RWPE2 (cell line): ENCODE measurements around the gene ARHGAP32.

ENCODE experiments used
- ATAC-seq: fragments of 200-7000 bp; cut with Tn5 transposase; 3 replicates; pipeline ENCODE4 v1.9.1; 2021; ENCODE audit warnings: low read depth
- DNase-seq: peaks from one replicate; pipeline ENCODE4 v3.0.0-alpha.2; 2020; ENCODE audit warnings: low spot score
- H3K27ac ChIP-seq: fragments of 450-650 bp; 2 replicates; pipeline ENCODE4 v1.5.1; 2017; ENCODE audit warnings: mild to moderate bottlenecking; ENCODE audit not compliant: poor library complexity, severe bottlenecking
- H3K27me3 ChIP-seq: fragments of 250-450 bp; sonication (Bioruptor Pico); 2 replicates; pipeline ENCODE4 v1.5.1; 2021; ENCODE audit warnings: mild to moderate bottlenecking, moderate library complexity; ENCODE audit not compliant: insufficient read depth, poor library complexity, severe bottlenecking
- H3K36me3 ChIP-seq: fragments of 250-450 bp; sonication (Bioruptor Pico); 2 replicates; pipeline ENCODE4 v1.5.1; 2020; ENCODE audit warnings: low read depth, mild to moderate bottlenecking, moderate library complexity
- H3K4me1 ChIP-seq: fragments of 250-450 bp; sonication (Bioruptor Pico); 2 replicates; pipeline ENCODE4 v1.5.1; 2021; ENCODE audit warnings: mild to moderate bottlenecking, moderate library complexity; ENCODE audit not compliant: insufficient read depth, poor library complexity, severe bottlenecking
- H3K4me3 ChIP-seq: fragments of 250-450 bp; sonication (Bioruptor Pico); 2 replicates; pipeline ENCODE4 v1.5.1; 2021; ENCODE audit warnings: mild to moderate bottlenecking, moderate library complexity; ENCODE audit not compliant: severe bottlenecking
- H3K9me3 ChIP-seq: fragments of 250-450 bp; sonication (Bioruptor Pico); 2 replicates; pipeline ENCODE4 v1.5.1; 2021; ENCODE audit warnings: mild to moderate bottlenecking, moderate library complexity; ENCODE audit not compliant: severe bottlenecking
- CTCF ChIP-seq: fragments of 450-650 bp; IDR thresholded peaks from one replicate; pipeline ENCODE4 v1.5.1; 2017; ENCODE audit warnings: mild to moderate bottlenecking, moderate library complexity; ENCODE audit not compliant: poor library complexity, severe bottlenecking

Gene ARHGAP32

GRCh38 chr11:129192150-129192549 lies at the start of gene ARHGAP32:
Gene ARHGAP32, minus strand, starts transcription at chr11:129192325. Its CDS starts 127 bp downstream, at chr11:129192198.
- no peaks in the 10 kb centered on the region; the same call in 1 of the 2 replicates for H3K36me3 ChIP-seq
- no peak within 1 kb of the TSS for H3K4me3 ChIP-seq
- H3K4me1 ChIP-seq, result peaks cover 33% of the 10 kb centered on the region
- H3K27me3 ChIP-seq, result no peaks in the 10 kb centered on the region
- peak within 1 kb of the TSS; percentile 47 for H3K27ac ChIP-seq
- ATAC-seq (peak; percentile 81), DNase-seq (no peak)
- no peak for TF ChIP-seq CTCF
- no peaks in the 10 kb centered on the region for H3K9me3 ChIP-seq

DNA sequence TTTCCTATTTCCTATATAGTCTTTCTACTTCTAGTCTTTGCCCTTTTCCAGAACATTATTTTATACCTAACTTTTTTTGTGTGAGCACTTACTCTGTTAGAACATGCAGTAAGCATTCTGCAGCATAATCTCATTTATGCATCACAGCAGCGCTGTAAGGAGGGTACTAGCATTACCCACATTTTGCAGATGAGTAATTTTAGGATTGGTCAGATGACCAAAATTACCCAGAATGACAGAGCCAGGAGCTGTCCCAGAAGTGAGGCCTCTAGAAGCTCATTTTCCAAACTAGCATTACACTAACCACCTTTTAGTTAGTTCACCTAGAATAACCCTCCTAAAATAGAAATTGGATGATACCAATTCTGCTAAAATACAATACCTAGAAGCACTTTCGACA lies 47.1 kb upstream of the ARHGAP32 start:
- H3K4me3 ChIP-seq, result no peak overlapping the region
- H3K27me3 ChIP-seq, result no peaks in the 10 kb centered on the region
- no peaks in the 10 kb centered on the region for H3K36me3 ChIP-seq
- no peaks in the 10 kb centered on the region for H3K9me3 ChIP-seq
- ATAC-seq, result no peak
- DNase-seq, result no peak
- no peak for TF ChIP-seq CTCF
- no peaks in the 10 kb centered on the region for H3K4me1 ChIP-seq
- H3K27ac ChIP-seq, result no peak overlapping the region

GRCh38 chr11:129237880-129238638 lies 45.9 kb upstream of the ARHGAP32 start:
- TF ChIP-seq CTCF, result no peak
- DNase-seq (no peak), ATAC-seq (no peak)
- Histone ChIP-seq H3K4me3 (no peak overlapping the region), H3K27ac (no peak overlapping the region), H3K27me3 (no peaks in the 10 kb centered on the region), H3K9me3 (no peaks in the 10 kb centered on the region), H3K4me1 (no peaks in the 10 kb centered on the region), H3K36me3 (no peaks in the 10 kb centered on the region)

GRCh38 chr11:129237456-129237855 lies 45.3 kb upstream of the ARHGAP32 start:
- H3K36me3 ChIP-seq, result no peaks in the 10 kb centered on the region
- no peak for DNase-seq
- TF ChIP-seq CTCF, result no peak

DNA sequence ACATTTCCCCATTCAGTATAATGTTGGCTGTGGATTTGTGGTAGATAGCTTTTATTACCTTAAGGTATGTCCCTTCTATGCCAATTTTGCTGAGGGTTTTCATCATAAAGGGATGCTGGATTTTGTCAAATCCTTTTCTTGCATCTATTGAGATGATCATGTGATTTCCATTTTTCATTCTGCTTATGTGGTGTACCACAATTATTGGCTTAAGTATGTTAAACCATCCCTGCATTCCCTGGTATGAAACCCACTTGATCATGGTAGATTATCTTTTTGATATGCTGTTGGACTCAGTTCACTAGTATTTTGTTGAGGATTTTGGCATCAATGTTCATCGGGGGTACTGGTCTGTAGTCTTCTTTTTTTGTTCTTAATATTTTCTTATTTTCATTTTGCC lies 44.7 kb upstream of the ARHGAP32 start:
- TF ChIP-seq CTCF, result no peak
- Histone ChIP-seq H3K4me1 (no peaks in the 10 kb centered on the region), H3K4me3 (no peak overlapping the region), H3K9me3 (no peaks in the 10 kb centered on the region), H3K27ac (no peak overlapping the region), H3K27me3 (no peaks in the 10 kb centered on the region), H3K36me3 (no peaks in the 10 kb centered on the region)
- DNase-seq (no peak), ATAC-seq (no peak)

More at GRCh38 chr11:129237456-129237855, 45.3 kb upstream of the ARHGAP32 start:
- Histone ChIP-seq H3K4me3 (no peak overlapping the region), H3K4me1 (no peaks in the 10 kb centered on the region), H3K27ac (no peak overlapping the region), H3K27me3 (no peaks in the 10 kb centered on the region), H3K9me3 (no peaks in the 10 kb centered on the region)
- no peak for ATAC-seq
